HG02981 (cell line): ENCODE data around the gene UGT2A1.
"Not testable (repeated sequence)": the region's sequence is repeated elsewhere in the genome, so short reads cannot be mapped to it uniquely, and the experiment has no call there.

Experiments used
- ATAC-seq: cut with Tn5 transposase; IDR thresholded peaks from one replicate; pipeline ENCODE4 v1.9.1; 2021; ENCODE audit warnings: mild to moderate bottlenecking, moderate library complexity; ENCODE audit not compliant: unreplicated experiment

The UGT2A1 gene

GRCh38 chr4:69653147-69653546 is at the start of gene UGT2A1:
Gene UGT2A1 (minus strand): TSS chr4:69653247. CDS start chr4:69647644, 5,603 bp downstream.
- ATAC-seq = no peak

GRCh38 chr4:69702201-69702600 is 49.2 kb upstream of the UGT2A1 start:
- ATAC-seq = no peak

- no peak for ATAC-seq
Observed at GRCh38 chr4:69701696-69702095, 48.6 kb upstream of the UGT2A1 start.

GRCh38 chr4:69697536-69698242 is 44.6 kb upstream of the UGT2A1 start:
- ATAC-seq = no peak

DNA sequence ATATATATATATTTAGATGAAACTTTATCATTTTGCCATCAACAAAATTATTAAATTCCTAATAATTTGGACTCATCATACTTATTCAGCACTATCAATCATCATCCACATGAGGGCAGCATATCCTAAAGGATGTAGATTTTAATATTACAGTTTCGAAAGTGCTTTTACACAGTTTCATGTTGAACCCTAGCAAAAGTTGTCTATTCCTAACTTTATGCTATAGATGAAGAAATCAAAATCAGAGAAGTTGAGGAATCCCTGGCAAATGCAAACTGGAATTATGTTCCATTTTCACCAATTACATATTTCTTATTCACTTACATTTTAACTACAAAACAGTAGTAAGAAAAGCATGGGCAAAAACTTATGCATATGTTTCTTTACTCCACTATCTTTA is 36.6 kb upstream of the UGT2A1 start:
- ATAC-seq = no peak

DNA sequence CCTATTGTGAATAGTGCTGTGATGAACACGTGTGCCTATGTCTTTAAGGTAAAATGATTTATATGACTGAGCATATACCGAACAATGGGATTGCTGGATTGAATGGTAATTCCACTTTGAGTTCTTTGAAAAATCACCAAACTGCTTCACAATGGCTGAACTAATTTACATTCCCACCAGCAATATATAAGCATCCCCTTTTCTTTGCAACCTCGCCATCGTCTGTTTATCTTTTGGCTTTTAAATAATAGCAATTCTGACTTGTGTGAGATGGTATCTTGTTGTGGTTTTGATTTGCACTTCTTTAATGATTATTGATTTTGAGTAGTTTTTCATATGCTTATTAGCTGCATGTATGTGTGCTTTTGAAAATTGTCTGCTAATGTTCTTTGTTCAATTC is 31.8 kb upstream of the UGT2A1 start:
- ATAC-seq = no peak

DNA sequence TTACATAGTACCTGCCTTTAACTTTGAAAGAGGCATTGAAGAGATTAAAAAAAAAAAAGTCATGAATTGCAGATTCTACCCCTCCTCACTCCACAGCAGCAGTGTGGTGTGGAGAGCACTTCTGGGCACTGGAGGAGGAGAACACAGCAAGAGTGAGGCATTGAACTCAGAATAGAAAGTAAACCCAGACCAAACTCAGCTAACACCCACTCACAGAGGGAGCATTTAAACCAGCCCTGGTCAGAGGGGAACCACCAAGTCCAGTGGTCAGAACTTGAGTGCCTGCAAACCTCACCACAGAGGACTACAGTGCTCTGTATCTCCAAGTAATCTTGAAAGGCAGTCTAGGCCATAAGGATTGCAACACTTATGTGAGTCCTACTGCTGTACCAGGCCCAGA is 15.6 kb upstream of the UGT2A1 start:
- no peak for ATAC-seq

DNA sequence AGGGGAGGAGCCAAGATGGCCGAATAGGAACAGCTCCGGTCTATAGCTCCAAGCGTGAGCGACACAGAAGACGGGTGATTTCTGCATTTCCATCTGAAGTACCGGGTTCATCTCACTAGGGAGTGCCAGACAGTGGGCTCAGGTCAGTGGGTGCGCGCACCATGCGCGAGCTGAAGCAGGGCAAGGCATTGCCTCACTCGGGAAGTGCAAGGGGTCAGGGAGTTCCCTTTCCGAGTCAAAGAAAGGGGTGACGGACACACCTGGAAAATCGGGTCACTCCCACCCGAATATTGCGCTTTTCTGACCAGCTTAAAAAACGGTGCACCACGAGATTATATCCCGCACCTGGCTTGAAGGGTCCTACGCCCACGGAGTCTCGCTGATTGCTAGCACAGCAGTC is 11.0 kb upstream of the UGT2A1 start:
- not testable (repeated sequence) for ATAC-seq

DNA sequence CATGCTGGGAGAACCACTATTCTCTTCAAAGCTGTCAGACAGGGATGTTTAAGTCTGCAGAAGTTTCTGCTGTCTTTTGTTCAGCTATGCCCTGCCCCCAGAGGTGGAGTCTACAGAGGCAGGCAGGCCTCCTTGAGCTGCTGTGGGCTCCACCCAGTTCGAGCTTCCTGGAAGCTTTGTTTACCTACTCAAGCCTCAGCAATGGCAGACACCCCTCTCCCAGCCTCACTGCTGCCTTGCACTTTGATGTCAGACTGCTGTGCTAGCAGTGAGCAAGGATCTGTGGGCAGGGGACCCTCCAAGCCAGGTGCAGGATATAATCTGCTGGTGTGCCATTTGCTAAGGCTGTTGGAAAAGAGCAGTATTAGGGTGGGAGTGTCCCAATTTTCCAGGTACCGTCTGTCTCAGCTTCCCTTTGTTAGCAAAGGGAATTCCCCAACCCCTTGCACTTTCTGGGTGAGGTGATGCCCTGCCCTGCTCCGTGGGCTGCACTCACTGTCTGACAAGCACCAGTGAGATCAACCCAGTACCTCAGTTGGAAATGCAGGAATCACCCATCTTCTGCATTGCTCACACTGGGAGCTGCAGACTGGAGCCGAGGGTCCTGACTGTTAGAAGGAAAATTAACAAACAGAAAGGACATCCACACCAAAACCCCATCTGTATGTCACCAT is 8.2 kb upstream of the UGT2A1 start:
- not testable (repeated sequence) for ATAC-seq

- ATAC-seq = no peak
Observed at GRCh38 chr4:69658133-69658532, 5.1 kb upstream of the UGT2A1 start.

DNA sequence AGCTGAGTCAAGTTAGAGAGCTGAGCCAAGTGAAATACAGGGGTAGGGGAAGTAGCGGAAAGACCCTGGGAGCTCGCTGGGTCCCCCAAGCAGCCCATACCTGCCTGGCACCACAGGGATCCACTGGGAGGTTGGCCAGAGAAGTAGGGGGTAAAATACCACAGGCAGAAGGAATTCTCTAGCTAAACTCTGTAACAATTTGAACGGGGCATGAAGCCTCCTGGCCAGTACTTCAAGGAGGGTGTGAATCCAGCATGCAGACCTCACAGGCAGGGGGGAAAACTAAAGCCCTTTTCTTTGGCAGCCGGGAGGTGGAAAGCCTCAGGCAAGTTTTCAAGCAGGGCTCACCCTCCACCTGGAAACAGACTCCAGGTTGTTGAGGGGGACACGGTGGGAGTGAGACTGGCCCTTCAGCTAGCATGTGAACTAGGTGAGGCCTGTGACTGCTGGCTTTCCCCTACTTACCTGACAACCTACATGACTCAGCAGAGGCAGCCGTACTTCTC is 3.7 kb upstream of the UGT2A1 start:
- no peak for ATAC-seq

DNA sequence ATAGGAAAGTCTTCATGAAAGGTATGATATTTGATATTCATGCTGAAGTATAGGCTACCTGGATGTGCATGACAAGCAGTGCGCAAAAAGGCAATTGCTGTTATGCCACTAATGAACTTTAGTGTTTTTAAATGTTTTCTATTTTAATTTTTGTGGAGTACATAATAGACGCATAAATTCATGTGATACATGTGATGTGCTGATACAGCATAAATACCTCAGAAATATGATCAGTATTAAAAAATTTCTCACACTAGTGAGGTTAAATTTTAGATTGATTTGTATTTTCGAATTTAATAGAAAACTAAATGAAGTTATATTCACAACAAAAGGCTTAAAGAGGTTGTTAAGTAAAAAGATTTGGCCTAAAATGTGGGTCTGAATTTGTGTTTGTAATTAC is 2.2 kb downstream of the UGT2A1 start:
- ATAC-seq = no peak

DNA sequence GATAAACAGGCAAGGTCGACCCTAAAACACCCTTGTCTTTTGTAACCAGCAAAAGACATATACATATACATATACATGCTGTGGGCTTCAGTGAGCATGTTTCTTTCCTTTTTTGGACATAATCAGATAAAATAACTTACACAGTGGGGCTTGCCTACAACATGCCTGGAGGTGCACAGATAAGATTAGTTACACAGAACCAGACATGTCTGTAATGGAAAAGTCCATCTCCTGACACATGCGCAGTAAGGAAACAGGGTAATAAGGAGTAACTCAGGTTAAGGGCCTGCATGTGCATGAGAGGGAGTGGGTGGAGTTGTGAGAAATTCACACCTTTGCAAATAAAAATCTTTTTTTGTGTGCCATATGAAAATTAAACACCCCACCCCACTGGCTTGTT is 3.4 kb downstream of the UGT2A1 start:
- ATAC-seq = no peak

GRCh38 chr4:69649207-69649606 is 3.8 kb downstream of the UGT2A1 start:
- no peak for ATAC-seq

GRCh38 chr4:69642961-69643360 is 10.1 kb downstream of the UGT2A1 start:
- no peak for ATAC-seq

DNA sequence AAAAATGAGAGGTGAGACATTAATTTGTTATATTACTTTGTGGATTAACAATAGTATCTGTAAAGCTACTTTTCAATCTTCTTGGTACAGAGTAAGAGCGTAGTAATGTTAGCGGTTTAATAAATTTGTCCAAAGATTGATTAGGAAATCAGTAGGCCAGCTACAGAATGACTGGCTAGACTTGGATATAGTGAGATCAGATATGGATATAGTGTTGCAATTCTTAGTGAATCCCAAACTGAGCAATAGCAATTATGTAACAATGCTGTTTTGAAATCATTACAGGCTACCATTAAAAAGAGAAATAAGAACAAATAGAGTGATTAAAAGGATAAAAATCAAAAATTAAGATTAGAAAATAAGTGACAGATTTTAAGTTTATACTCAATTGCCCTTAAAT is 12.8 kb downstream of the UGT2A1 start:
- no peak for ATAC-seq

DNA sequence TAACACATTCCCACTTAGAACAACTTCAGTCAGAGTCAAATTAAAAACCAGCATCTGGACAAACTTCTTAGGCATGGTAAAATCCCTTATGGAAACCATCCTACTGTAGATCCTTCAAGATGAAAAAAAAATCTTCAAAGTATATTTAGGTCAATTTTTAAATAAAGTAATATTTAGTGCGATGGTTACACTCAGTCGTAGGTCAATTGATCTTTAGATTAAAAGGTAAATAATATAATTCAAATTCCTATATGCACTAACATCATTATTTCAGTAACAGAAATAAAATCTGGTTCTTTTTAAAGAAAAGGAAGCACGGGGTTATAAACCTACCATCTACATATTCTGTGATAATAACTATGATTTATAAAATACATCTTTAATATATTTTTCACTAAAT is 13.5 kb downstream of the UGT2A1 start, which contains the start of gene UGT2A2:
Gene UGT2A2 (minus strand): TSS at position 101 of the 400 bp plus-strand sequence. CDS start 2 bp downstream, at position 99.
- ATAC-seq = no peak

DNA sequence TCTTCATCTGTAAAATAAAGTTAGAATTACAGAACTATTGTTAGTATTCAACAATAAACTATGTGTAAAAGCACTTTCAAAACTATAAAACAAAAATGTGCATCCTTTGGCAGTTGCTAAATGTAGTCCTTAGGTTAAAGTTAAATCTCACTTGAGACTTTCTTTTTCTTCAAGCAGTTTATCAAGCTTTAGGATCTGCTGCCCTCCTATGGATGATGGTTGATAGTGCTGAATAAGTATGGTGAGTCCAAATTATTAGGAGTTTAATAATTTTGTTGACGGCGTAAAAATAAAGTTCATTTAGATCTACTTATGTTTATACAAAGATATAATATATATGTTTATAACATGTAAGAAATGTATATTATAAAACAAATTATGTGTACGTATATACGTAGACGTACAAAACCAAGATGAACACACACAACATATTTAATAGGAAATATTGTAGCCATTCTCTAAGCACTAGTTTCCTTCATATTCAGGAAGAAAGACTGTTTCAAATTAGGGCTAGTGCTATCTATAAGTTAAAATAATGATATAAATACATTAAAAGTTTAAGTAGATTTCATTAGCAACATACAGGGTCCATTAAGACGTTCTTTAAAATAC is 35.9 kb downstream of the UGT2A1 start:
- ATAC-seq = no peak

- ATAC-seq = no peak
Observed at GRCh38 chr4:69610484-69610883, 42.6 kb downstream of the UGT2A1 start.

GRCh38 chr4:69601065-69601464 is 52.0 kb downstream of the UGT2A1 start:
- ATAC-seq = no peak

- ATAC-seq = no peak
Observed at GRCh38 chr4:69600013-69600412, 53.0 kb downstream of the UGT2A1 start.

DNA sequence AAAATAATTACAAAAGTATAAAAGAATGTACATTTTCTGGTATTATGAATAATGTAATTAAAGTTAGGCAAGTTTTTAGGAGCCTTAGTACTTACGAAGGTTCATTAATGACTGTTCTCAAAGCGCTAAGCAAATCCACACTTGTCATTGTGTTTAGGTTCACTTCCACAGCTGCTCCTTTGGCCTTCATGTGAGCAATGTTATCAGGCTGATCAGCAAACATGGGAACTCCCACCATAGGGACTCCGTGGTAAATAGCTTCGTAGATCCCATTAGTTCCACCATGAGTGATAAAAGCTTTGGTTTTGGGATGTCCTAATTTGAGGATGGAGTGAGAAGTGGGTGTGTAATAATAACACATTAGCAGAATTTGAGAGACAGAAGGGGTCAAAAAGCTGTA is 58.7 kb downstream of the UGT2A1 start:
- ATAC-seq = no peak
